HCT116 (cell line): ENCODE data around the gene GRPR. TPM values are rescaled to one million over a fixed set of nuclear protein-coding genes. Genes with fewer than 3 reads are reported as not detected.

ENCODE experiments used
- ATAC-seq: fragments of 200-7000 bp; cut with Tn5 transposase; 2 replicates; pipeline ENCODE4 v1.9.1; 2020; ENCODE audit warnings: mild to moderate bottlenecking, moderate library complexity
- BruUV-seq: library from RNA; stranded (reverse); fragments of 400-500 nt; replicated peaks from 2 replicates; lab custom pipeline; 2021; lab: Mats Ljungman, UMichigan
- CTCF ChIA-PET: fragments of 300-600 bp; sonication (Branson Sonifier 250); formaldehyde crosslinking; loops from one replicate; lab custom pipeline; 2021; ENCODE audit warnings: antibody characterized with exemption; lab: Charles Lee
- POLR2A ChIA-PET: fragments of 300-600, 350-600 bp; sonication (Branson Sonifier 250); formaldehyde crosslinking; loops from one replicate; lab custom pipeline; 2021; ENCODE audit warnings: antibody characterized with exemption; lab: Charles Lee
- RAD21 ChIA-PET, 2 experiments: fragments of 300-600 bp; sonication (Branson Sonifier 250); formaldehyde crosslinking; loops; one replicate each; lab custom pipeline; 2023; ENCODE audit warnings: low total read pairs in 2 of 2; ENCODE audit not compliant: uncharacterized antibody in 2 of 2, unreplicated experiment in 2 of 2, low non-redundant PET in 1 of 2; lab: Charles Lee
- DNase-seq: peaks from one replicate; pipeline ENCODE4 v3.0.0-alpha.2; 2010; ENCODE audit warnings: low read depth, low spot score
- H2AFZ ChIP-seq: fragments of 200-600 bp; shearing (Covaris generic), sonication (generic); 2 replicates; pipeline ENCODE4 v1.6.1; 2017; ENCODE audit warnings: low read depth, mixed run types, mixed read lengths, antibody characterized with exemption, low read length; ENCODE audit not compliant: poor library complexity, severe bottlenecking
- H3K27ac ChIP-seq: 2 replicates; pipeline ENCODE4 v1.5.1; 2012; ENCODE audit warnings: low read depth, low read length
- H3K27me3 ChIP-seq: fragments of 200-600 bp; sonication (generic); 2 replicates; pipeline ENCODE4 v1.6.1; 2016; ENCODE audit warnings: mixed run types, low read length, mixed read lengths; ENCODE audit not compliant: insufficient read depth
- H3K36me3 ChIP-seq, 2 experiments: fragments of 200-500 bp in 1 of 2; fragments of 200-600 bp in 1 of 2; sonication (Bioruptor generic) in 1 of 2; sonication (generic) in 1 of 2; 2 replicates each; pipeline versions ENCODE4 v1.5.1 to v1.6.1; 2014 to 2016; ENCODE audit warnings: low read length in 2 of 2, inconsistent platforms in 1 of 2, mixed read lengths in 1 of 2, mixed run types in 1 of 2; ENCODE audit not compliant: insufficient read depth in 2 of 2, control insufficient read depth in 1 of 2
- H3K4me1 ChIP-seq, 2 experiments: fragments of 200-600 bp in 1 of 2; sonication (generic) in 1 of 2; 2 replicates each; pipeline versions ENCODE4 v1.5.1 to v1.6.1; 2012 to 2017; ENCODE audit warnings: low read length in 2 of 2, inconsistent platforms in 1 of 2, mild to moderate bottlenecking in 1 of 2, mixed read lengths in 1 of 2, mixed run types in 1 of 2, moderate library complexity in 1 of 2; ENCODE audit not compliant: insufficient read depth in 2 of 2, control insufficient read depth in 1 of 2
- H3K4me2 ChIP-seq: fragments of 200-600 bp; sonication (generic); 2 replicates; pipeline ENCODE4 v1.6.1; 2017; ENCODE audit warnings: mixed run types, low read length, mixed read lengths
- H3K4me3 ChIP-seq, 2 experiments: fragments of 200-600 bp in 1 of 2; sonication (generic) in 1 of 2; replicated peaks in 1 of 2; 2 replicates each; pipeline ENCODE4 v1.5.1; 2011 to 2016; ENCODE audit warnings: low read length in 2 of 2, control low read depth in 1 of 2, low read depth in 1 of 2, mild to moderate bottlenecking in 1 of 2, mixed read lengths in 1 of 2, mixed run types in 1 of 2
- H3K79me2 ChIP-seq: fragments of 200-600 bp; sonication (generic); 2 replicates; pipeline ENCODE4 v1.6.1; 2017; ENCODE audit warnings: mild to moderate bottlenecking, mixed run types, low read length, moderate library complexity, mixed read lengths; ENCODE audit not compliant: insufficient read depth
- H3K9ac ChIP-seq: fragments of 200-600 bp; sonication (generic); 2 replicates; pipeline ENCODE4 v1.6.1; 2016; ENCODE audit warnings: low read length, mixed read lengths
- H3K9me2 ChIP-seq: fragments of 200-600 bp; sonication (generic), shearing (Covaris generic); 2 replicates; pipeline ENCODE4 v1.6.1; 2017; ENCODE audit warnings: mixed run types, mild to moderate bottlenecking, moderate library complexity; ENCODE audit not compliant: insufficient read depth
- H3K9me3 ChIP-seq, 2 experiments: fragments of 200-500 bp in 1 of 2; fragments of 200-600 bp in 1 of 2; sonication (Bioruptor generic) in 1 of 2; sonication (generic) in 1 of 2; 2 replicates each; pipeline ENCODE4 v1.6.1; 2014 to 2017; ENCODE audit warnings: low read length in 2 of 2, mixed read lengths in 2 of 2, inconsistent platforms in 1 of 2, low read depth in 1 of 2, mild to moderate bottlenecking in 1 of 2, mixed run types in 1 of 2, moderate library complexity in 1 of 2; ENCODE audit not compliant: control insufficient read depth in 1 of 2, insufficient read depth in 1 of 2
- H4K20me1 ChIP-seq: fragments of 200-600 bp; sonication (generic), shearing (Covaris generic); 2 replicates; pipeline ENCODE4 v1.6.1; 2017; ENCODE audit warnings: mixed run types, mild to moderate bottlenecking, moderate library complexity; ENCODE audit not compliant: insufficient read depth
- ATF3 ChIP-seq: IDR thresholded peaks from 2 replicates; pipeline ENCODE4 v1.6.1; 2012
- EGR1 ChIP-seq: IDR thresholded peaks from 2 replicates; pipeline ENCODE4 v1.6.1; 2012; ENCODE audit warnings: low read depth
- EZH2 ChIP-seq: fragments of 200-600 bp; sonication (generic); IDR thresholded peaks from 2 replicates; pipeline ENCODE4 v1.6.1; 2017; ENCODE audit warnings: antibody characterized with exemption, mixed run types
- EZH2phosphoT487 ChIP-seq: fragments of 200-600 bp; IDR thresholded peaks from 2 replicates; pipeline ENCODE4 v1.6.1; 2018; ENCODE audit warnings: antibody characterized with exemption, borderline replicate concordance
- FOSL1 ChIP-seq: IDR thresholded peaks from 2 replicates; pipeline ENCODE4 v1.6.1; 2012; ENCODE audit warnings: low read depth
- JUND ChIP-seq: IDR thresholded peaks from 2 replicates; pipeline ENCODE4 v1.6.1; 2012
- POLR2A ChIP-seq: IDR thresholded peaks from 2 replicates; pipeline ENCODE4 v1.7.0; 2011; ENCODE audit warnings: borderline replicate concordance; ENCODE audit not compliant: insufficient read depth, insufficient read length; ENCODE audit errors: extremely low read depth
- POLR2AphosphoS5 ChIP-seq: IDR thresholded peaks from 2 replicates; pipeline ENCODE4 v1.6.1; 2011; ENCODE audit warnings: mild to moderate bottlenecking, low read depth, low read length, moderate library complexity
- RAD21 ChIP-seq: IDR thresholded peaks from 2 replicates; pipeline ENCODE4 v1.6.1; 2012; ENCODE audit warnings: low read depth, mild to moderate bottlenecking
- REST ChIP-seq: IDR thresholded peaks from 2 replicates; pipeline ENCODE4 v1.6.1; 2012; ENCODE audit warnings: low read depth
- SIN3A ChIP-seq: IDR thresholded peaks from 2 replicates; pipeline ENCODE4 v1.6.1; 2012; ENCODE audit warnings: low read depth
- SP1 ChIP-seq: IDR thresholded peaks from 2 replicates; pipeline ENCODE4 v1.6.1; 2012; ENCODE audit warnings: low read depth
- TCF7L2 ChIP-seq: IDR thresholded peaks from 2 replicates; pipeline ENCODE4 v1.7.0; 2011; ENCODE audit warnings: borderline replicate concordance, inconsistent platforms; ENCODE audit not compliant: insufficient read depth, insufficient read length; ENCODE audit errors: extremely low read depth
- YY1 ChIP-seq: IDR thresholded peaks from 2 replicates; pipeline ENCODE4 v1.6.1; 2011; ENCODE audit warnings: low read length, low read depth, moderate library complexity, mild to moderate bottlenecking; ENCODE audit not compliant: insufficient replicate concordance; ENCODE audit errors: extremely low read depth
- ZBTB33 ChIP-seq: IDR thresholded peaks from 2 replicates; pipeline ENCODE4 v1.6.1; 2011; ENCODE audit warnings: mild to moderate bottlenecking, low read length, moderate library complexity; ENCODE audit not compliant: insufficient replicate concordance; ENCODE audit errors: extremely low read depth
- ZNF274 ChIP-seq: fragments of 200-500 bp; sonication (Bioruptor generic); IDR thresholded peaks from 2 replicates; pipeline ENCODE4 v1.6.1; 2014; ENCODE audit warnings: mild to moderate bottlenecking, low read depth, low read length, inconsistent platforms
- intact Hi-C: fragments of 100-400 bp; cut with micrococcal nuclease; formaldehyde crosslinking; loops from 2 replicates; pipeline ENCODE4 v1.10.0; 2022
- total RNA-seq: library from RNA; stranded (reverse); gene quantifications from one replicate; pipeline ENCODE4 v1.2.1, GENCODE V29; 2021; ENCODE audit not compliant: unreplicated experiment

GRPR gene
- total RNA-seq, 1 experiment from 2014 or later = 0.15 TPM

- no peaks in the 10 kb centered on the region for H3K9me3 ChIP-seq
- ChIA-PET POLR2A (no interaction called here), CTCF (interaction anchor here (0.5 kb wide), 1 partner anchor 70 kb away, joined by 3 read pairs; no protein-coding TSS in a partner anchor), RAD21 (no interaction called here)
- no peaks in the 10 kb centered on the region for H3K27me3 ChIP-seq
- H3K27ac ChIP-seq = no peak overlapping the region
- intact Hi-C loops = no loop called here
- peaks cover 15 to 43% of the 10 kb centered on the region in 2 experiments for H3K4me1 ChIP-seq
- no peak overlapping the region for H3K4me3 ChIP-seq
- no peaks in the 10 kb centered on the region for H3K9me2 ChIP-seq
- H2AFZ ChIP-seq = peak overlapping the region; percentile 35
- no peaks in the 10 kb centered on the region for H3K79me2 ChIP-seq
- H4K20me1 ChIP-seq = no peaks in the 10 kb centered on the region
- H3K9ac ChIP-seq = no peak overlapping the region
- BruUV-seq = no TSS peak
- no peak overlapping the region for H3K4me2 ChIP-seq
- TF ChIP-seq FOSL1 = no peak
- no peak for TF ChIP-seq POLR2AphosphoS5
- no peak for TF ChIP-seq EZH2
- no peak for TF ChIP-seq RAD21
- no peak for TF ChIP-seq REST
- no peak for TF ChIP-seq POLR2A
- no peak for TF ChIP-seq YY1
- TF ChIP-seq ATF3 = no peak
- TF ChIP-seq EGR1 = no peak
- no peak for TF ChIP-seq SIN3A
- TF ChIP-seq TCF7L2 = no peak
- TF ChIP-seq ZNF274 = no peak
- no peak for TF ChIP-seq ZBTB33
- TF ChIP-seq JUND = no peak
- TF ChIP-seq SP1 = no peak
- no peak for TF ChIP-seq EZH2phosphoT487
- no peak for DNase-seq
- no peaks in the 10 kb centered on the region for H3K36me3 ChIP-seq
- no peak for ATAC-seq
Measured at GRCh38 chrX:16187024-16187760, 63.8 kb downstream of the GRPR start.
